Measurements from ENCODE around the gene SLC2A10.

The SLC2A10 gene

DNA sequence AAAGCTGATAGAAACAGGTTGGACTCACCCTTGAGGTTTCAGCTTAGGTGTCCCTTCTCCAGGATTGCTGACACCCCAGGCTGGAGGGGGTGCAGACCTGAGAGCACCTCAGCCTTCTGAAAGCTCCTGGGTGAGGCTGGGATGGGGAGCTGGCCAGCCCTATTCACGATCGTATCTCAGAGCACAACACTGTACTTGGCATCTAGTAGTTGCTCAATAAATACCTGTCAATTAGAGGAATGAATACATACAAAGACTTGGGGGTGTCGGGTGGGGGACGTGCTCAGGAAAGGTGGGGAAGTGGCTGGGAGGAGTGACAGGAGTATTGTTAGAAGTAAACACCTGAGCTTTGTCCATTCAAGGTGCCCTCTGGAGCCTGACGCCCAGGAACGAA, 61.7 kb downstream of the SLC2A10 start:
- no peak for DNase-seq

DNA sequence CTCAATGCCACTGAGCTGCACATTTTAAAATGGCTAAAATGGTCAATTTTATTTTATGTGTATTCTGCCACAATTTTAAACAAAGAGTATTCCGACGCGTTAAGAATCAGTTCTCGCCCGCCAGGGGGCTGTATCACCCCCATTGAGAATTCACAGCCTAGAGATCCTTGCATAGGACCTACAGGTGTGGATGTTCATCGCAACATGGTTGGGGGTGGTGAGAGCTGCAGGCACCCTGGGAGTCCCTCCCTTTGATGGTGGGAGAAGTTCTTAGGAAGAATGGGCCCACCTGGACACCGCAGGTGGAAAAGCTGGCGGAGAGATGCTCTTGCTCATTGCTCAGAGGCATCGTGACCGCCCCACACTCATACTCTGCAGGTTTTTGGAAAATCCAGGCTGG, 63.5 kb downstream of the SLC2A10 start:
- no peak for DNase-seq

DNA sequence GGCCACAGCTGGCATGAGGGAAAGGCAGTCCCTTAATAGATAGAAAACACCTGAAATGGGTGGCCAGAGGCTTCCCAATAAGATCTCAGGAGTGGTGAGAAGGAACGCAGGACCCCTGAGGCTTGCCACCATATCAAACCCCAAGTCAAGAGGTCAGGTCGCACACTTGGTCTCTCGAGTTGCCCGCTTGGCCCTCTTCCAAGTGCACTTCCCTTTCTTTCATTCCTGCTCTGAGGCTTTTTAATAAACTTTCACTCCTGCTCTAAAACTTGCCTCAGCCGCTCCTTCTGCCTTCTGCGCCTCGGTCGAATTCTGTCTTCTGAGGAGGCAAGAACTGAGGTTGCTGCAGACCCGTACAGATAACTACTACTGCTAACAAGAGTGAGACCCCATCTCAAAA, 64.2 kb downstream of the SLC2A10 start:
- no peak for DNase-seq

DNA sequence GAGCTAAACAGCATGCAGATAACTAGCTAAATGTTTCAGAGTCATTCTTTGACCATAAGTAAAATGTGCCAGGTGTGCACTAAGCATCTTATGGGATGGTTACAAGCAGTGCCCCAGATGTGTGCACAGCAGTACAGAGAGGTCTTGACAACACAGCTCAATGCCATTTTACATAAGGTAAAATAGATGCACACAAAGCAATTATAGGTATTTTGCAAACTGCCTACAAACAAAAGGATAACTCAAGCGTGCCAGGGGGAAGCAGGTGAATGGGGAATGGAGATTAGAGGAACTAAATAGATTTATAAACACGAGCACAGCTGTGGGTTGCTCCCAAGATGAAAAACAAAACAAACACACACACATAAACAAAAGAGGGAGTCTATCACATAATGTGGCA, 64.8 kb downstream of the SLC2A10 start:
- DNase-seq = no peak

DNA sequence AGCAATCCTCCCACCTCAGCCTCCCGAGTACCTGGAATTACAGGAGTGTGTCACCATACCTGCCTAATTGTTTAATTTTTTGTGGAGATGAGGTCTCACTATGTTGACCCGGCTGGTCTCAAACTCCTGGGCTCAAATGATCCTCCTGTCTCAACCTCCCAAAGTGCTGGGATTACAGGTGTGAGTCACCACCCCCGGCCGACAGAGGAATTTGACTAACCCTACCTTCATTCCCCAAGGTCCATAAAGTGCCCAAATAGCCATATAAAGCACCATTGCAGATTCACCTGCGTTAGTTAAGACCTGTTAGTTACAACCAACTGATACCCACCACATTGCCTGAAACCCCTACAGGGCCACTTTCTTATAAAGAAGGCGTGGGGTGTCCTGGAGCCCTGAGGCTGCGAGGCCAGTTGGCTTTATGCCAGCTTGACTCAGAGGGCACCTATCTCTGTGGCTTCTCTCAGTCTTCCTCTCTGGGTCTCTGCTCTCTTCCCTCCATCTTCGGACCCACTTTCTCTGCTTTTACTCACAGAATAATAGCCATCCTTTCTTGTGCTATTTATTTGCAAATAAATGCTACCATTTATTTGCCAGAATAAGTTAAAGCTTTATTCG, 65.6 kb downstream of the SLC2A10 start:
- DNase-seq = no peak

DNA sequence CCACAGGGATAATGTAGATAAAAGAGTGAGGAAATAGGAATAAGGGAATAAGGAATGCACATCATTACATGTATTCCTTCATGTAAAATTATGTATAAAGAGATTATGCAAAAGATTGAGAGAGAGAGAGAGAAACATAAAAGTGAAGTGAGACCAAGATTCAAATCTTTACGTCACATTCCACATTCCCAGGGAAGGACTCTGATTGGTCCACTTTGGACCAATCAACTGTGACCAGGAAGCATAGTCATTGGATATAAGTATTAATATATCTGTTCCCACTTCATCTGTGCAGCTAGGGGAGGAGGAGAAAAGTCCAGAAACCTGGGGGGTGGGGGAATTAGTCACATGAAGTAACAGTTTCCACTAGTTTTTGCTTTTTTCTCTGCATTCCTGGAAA, 66.4 kb downstream of the SLC2A10 start:
- no peak for DNase-seq

DNA sequence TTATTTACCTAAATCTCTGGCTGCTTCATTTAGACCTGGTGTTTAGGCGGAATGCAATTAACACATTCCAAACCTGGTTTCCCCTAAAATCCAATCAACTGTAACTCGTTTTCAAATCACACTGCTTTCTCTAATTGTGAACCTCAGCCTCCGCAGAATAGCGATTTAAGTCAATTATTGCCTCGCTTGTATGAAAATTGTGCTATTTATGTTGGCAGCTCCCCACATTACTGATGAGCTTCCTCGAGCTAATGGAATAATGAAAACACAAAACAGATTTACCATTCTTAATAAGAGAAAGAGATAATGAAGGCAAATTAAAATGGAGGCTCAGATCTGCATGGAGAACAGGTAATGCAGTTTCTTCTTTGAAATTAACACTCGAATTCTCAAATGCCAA, 67.9 kb downstream of the SLC2A10 start:
- no peak for DNase-seq

DNA sequence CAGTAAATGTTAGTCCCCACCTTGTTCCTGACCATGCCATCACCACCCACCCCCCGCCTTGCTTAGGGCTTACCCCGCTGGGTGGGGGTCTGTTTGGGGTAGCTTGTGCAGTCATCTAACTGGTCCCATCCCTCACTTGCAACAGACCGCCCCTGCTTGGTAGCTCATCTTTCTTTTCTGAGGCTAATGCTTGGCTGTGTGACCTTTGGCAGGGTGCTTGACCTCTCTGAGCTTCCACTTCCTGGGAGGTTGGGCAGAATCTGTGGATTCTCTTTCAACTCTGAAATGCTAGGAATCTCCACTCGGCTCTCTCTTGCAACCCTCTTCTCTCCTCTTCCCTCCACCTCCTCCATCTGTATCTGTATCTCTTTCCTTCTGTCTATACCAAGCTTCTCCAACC, 70.4 kb downstream of the SLC2A10 start:
- DNase-seq = no peak

DNA sequence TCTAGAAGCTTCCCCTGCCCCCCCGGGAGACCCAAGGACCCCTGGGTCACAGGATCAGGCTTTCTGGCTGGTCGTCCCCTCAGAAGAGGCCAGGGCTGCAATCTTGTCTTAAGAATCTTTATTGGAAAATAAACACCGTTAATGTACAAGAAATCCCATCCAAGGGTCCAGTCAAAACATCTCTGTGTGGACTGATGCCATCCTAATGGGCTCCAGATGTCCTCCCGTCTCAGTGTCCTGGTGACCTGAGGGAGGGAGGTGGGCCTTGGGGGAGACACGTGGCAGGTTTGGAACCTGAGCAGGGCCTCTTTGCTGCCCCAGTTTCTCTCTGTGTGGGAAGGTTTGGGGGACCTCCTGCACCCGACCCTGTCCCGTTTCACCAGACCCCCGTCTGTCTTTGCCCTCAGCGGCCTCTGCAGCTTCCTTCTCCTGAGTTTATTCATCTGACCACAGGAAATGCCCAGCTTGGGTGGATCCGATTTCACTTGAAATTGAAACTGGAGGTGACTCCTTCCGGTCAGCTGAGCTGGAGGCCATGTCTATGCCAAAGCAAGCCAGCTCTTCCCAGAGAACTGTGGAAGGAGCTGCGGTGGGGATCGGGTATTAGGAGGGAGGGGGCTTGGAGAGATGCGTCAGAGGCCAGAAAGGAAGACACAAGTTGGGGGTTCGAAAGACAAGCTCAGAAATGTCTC, 75.1 kb downstream of the SLC2A10 start:
- no peak for DNase-seq
